Hematopoietic multipotent progenitor cell treated with erythropoietin and hydrocortisone succinate and interleukin-3 and kit ligand, for 6 days (in vitro differentiated cells): Measurements from ENCODE around the gene CCL11.

Experiments used
- DNase-seq: peaks from one replicate; pipeline ENCODE4 v3.0.0-alpha.2; 2015

The CCL11 gene

GRCh38 chr17:34257986-34258326 is 27.6 kb upstream of the CCL11 start:
- no peak for DNase-seq

GRCh38 chr17:34259146-34259545 is 26.4 kb upstream of the CCL11 start:
- no peak for DNase-seq

DNA sequence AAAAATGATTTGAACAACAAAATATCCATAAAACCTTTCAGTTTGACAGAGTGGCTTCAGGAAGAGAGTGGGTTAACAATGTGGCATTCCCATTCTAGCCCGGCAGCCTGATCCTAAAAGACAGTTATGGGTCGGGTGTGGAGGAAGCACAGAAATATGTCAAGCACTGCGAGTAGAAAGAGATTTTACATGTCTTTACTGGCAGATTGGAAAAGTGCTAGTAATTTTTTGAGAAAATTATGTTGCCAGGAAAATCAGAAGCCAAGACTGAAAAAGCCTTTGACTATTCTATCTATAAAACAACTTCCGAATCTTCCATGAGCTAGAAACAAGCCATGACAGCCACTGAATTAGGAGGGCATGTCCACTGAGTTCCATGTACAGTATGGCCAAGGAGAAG is 24.7 kb upstream of the CCL11 start:
- DNase-seq, result no peak

GRCh38 chr17:34261568-34262337 is 23.8 kb upstream of the CCL11 start:
- no peak for DNase-seq

- no peak for DNase-seq
Observed at GRCh38 chr17:34265711-34266110, 19.8 kb upstream of the CCL11 start.

DNA sequence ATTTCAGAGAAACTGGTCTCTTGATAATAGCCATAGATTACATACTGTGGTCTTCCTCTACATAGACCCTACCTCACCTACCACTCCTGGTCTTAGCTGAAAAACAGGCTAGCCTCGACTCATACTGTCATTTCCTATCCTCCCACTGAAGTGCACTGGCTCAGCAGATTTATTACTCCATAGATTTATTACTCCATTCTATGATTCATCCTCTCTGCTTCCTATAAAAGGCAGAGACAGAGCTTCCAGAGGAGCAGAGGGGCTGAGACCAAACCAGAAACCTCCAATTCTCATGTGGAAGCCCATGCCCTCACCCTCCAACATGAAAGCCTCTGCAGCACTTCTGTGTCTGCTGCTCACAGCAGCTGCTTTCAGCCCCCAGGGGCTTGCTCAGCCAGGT is 15.6 kb upstream of the CCL11 start, which contains the start of gene CCL7:
Gene CCL7, plus strand, starts transcription at position 253 of the 400 bp plus-strand sequence. Its CDS starts 70 bp downstream, at position 323.
- DNase-seq, result no peak

- DNase-seq, result no peak
Observed at GRCh38 chr17:34275881-34276280, 9.7 kb upstream of the CCL11 start.

DNA sequence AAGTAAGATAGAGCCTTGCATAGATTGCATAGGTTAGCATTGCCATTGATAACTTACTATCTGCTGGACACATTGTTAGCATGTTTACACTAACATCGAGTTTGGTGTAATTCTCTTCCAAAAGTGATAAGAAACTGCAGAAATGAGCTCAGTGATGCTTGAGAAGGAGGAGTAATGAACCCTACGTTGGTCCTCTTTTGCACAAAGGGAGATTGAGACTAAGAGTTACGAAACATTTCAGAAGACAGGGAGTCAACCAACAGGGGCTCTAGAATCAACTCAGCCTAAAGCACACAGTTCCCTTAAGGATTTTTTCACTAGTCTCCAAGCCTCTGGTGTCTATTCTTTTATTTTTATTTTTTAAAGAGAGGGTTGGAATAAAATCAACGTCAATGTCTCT is 8.7 kb upstream of the CCL11 start:
- no peak for DNase-seq

GRCh38 chr17:34283571-34283970 is 2.0 kb upstream of the CCL11 start:
- DNase-seq, result no peak

- no peak for DNase-seq
Observed at GRCh38 chr17:34287875-34288274, 2.3 kb downstream of the CCL11 start.

DNA sequence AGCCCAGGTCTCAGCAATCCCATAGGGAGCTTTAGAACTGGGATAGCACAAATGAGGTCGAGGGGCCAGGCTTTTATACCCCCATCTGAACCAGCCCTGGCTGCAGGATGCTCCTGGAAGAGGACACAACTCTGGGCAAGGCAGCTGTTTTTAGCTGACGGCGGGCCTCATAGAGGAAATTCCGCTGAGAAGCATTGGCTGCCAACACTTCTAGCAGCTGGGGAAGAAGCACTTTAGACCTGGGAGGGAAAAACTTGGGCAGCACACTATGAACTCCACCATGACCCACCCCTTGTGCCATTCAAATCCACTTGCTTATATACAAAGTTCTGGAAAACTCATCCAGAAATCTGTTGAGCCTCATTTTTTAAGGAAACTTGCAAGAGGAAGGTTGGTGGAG is 5.0 kb downstream of the CCL11 start:
- DNase-seq, result no peak

DNA sequence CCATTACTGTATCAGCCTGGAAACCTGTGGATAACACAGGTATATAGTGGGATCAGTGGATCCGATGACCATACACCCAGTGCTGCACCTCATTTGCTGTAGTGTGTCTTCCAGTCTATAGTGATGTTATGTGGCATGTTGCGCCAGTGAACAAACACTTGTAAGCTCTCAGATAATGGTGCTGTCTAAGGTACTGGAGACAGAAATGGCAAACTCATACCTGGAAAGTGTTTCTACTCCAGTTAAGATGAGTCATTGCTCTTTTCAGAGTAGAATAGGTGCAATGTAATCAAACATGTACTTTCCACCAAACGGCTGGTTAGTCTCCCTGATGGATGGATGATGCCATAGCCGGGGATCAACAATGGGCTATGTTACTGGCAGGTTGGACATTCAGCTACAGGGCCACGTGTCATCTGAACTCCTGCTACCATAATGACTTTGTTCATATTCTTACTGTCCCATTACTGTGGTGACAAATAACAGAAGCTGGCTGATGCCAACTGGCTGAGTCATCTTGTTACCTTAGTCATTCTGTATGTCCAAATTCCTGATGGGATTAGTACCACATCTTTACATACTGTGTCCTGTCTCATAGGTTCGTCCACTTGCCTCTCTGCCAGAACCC is 6.3 kb downstream of the CCL11 start:
- DNase-seq, result no peak

GRCh38 chr17:34299027-34299426 is 13.5 kb downstream of the CCL11 start:
- no peak for DNase-seq

DNA sequence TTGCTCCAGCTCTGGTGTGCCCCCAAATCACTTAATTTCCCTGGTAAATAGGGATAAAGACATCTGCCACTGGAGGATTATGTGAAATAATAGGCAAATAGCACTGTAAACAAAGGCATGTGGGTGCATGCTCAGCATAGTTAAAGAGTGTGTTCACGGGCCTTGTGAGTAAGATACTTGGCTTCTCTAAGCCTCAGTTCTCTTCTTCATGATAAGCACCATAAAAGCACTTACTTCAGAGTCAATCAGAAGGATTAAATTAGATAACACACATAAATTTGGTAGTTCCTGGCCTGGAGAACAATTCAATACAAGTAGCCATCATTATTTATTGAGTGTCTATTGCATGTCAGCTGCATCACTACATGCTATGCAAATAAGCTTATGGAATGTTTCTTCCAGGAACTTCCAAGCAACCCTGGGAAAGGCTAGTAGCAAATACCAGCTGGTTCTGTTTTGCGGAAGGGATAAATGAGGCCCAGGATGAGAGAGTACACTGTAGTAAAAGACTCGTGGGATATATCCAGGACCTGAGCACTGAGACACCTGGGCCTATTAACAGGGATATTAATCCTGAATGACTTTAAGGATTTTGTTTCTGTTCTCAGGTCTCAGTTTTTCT is 14.5 kb downstream of the CCL11 start:
- no peak for DNase-seq

DNA sequence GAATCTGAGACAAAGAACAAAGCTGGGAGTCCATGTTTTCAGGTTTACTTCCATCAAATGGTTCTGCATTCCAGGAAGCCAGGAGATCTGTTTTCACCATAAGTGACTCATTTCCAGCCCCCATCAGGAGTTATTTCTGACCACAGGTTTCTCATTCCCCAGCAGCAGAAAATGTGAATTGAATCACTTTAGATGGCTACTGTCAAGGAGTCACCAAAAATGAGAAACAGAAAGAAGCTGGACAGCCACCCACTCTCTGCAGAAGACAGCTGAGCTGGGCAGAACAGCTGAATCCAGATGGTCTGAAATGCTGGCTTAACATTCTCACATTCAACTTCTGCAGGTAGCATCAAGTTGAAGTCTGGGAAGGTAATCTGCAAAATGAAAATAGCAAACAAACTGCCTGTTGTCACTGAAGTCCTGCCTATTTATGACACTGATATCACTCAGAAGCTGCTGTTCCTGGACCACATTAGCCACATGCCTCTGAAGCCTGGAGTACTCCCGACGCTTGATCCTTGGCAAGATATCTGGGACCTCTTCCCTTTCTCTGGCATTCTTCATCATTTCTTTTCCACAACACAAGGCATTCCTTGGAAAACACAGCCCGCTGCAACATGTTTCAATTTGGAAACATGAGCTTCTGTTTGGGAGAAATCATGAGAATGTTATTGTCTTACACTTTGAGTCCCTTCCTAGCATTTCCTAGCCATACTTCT is 15.3 kb downstream of the CCL11 start:
- no peak for DNase-seq

DNA sequence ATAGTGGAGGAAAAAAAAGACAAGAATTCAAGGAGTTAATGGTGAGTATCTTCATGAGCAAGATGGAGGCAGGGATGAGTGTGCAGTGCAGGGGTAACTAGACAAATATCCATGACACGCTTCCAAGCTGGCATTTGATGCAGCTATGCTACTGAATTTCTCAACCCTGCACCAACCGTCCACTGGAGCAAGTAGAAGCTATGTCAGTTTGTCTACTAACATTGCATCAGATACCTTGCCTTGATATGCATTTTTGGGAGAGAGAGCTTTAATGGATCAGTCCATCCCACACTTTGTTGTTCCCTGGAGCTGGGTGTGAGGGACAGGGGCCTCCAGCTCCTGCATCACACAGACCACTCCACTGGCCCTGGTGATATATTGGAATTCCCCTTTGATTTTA is 16.4 kb downstream of the CCL11 start:
- no peak for DNase-seq

- no peak for DNase-seq
Observed at GRCh38 chr17:34302636-34303035, 17.1 kb downstream of the CCL11 start.

- no peak for DNase-seq
Observed at GRCh38 chr17:34303606-34304005, 18.1 kb downstream of the CCL11 start.

DNA sequence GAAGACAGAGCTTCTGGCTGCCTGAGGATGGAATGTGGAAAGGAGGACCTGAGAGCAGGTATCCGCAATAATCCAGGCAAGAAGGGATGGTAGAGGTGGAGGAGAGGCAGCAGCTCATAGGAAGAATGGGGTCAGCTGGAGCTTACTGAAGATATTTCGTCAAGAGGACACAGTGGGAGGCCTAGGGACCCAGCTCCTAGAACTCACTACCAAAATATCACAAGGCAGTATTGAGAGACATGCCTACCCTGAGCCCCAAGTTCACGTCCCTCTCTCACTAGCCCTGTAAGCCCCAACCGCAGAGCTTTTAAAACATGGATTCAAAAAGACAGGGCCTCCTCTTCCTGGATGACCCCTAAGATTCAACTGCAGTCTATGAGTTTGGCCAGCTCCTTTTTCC is 19.5 kb downstream of the CCL11 start:
- DNase-seq, result no peak

DNA sequence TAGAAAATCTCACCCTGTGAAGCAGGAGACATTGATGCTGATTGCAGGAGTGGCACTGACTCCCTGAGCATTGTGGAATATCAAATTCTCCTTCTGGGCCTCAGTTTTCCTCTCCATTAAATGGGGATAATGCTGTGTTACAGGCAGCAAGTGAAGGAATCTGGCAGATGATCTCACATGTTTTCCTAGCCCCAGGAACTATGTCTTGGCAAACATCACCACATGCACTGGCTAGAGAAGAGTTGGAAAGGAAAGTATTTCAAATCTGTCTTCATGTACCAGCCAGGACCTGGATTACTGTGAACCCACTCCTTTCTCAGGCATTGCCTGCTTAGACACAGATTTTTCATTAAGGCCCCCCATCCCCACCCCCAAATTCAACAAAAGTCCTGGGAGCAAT is 20.1 kb downstream of the CCL11 start:
- no peak for DNase-seq

GRCh38 chr17:34306466-34306865 is 20.9 kb downstream of the CCL11 start:
- no peak for DNase-seq

DNA sequence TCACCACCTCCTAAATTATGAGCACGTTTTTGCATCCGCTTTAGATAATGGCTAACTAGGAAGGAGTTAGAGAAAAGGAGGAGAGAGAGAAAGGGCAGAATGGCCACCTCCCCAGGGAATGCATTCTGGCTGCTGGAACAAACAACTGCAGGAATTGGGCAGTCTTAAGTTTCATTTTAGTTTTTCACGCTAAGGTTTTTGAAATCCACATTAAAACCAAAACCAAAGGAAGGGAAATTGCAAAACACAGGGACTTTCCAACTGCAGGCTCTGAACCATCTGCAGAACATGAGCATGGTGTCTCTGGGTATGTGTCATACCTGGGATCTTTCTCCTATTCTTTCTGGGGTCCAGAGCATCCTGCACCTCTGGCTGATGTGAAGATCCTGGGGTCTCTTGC is 21.6 kb downstream of the CCL11 start:
- no peak for DNase-seq

- no peak for DNase-seq
Observed at GRCh38 chr17:34308371-34308770, 22.8 kb downstream of the CCL11 start.

GRCh38 chr17:34311291-34311690 is 25.7 kb downstream of the CCL11 start:
- no peak for DNase-seq
